ENCODE results near the gene DISC1. TPM values are rescaled to one million over a fixed set of nuclear protein-coding genes. Genes with fewer than 3 reads are reported as not detected.

Gene DISC1
- total and polyA plus RNA-seq, 2 of the 13 experiments (the other 11 are each of a cell fraction or from before 2014, with no cell fraction given), result 4.2 to 4.6 TPM

GRCh38 chr1:231612393-231613089 lies 14.0 kb upstream of the DISC1 start (continued):
- TF ChIP-seq E2F2 (CRISPR knock-in tag; IDR thresholded peaks at IDR 0.05; ENCODE audit: borderline replicate concordance), result no peak

- no peak for FAIRE-seq
- POLR2A ChIA-PET, result no interaction called here
- no peak for DNase-seq (ENCODE audit: low spot score)
- Histone ChIP-seq H3K9me3 (ENCODE audit: low read length) (no peaks in the 10 kb centered on the region), H3K4me2 (ENCODE audit: low read depth, low read length) (no peak overlapping the region), H3K36me3 (replicated peaks in 1 of 2; ENCODE audit: control insufficient read depth in 1 of 2, insufficient read depth in 2 of 2, low read length in 2 of 2) (no peaks in the 10 kb centered on the region), H3K4me1 (ENCODE audit: insufficient read depth, low read length) (peaks cover 11% of the 10 kb centered on the region), H3K4me3 (replicated peaks in 1 of 3; ENCODE audit: insufficient read depth in 1 of 3, low read depth in 2 of 3, low read length in 3 of 3) (no peak overlapping the region), H4K20me1 (ENCODE audit: insufficient read depth, low read length) (no peaks in the 10 kb centered on the region), H3K9ac (ENCODE audit: insufficient read depth, low read depth, low read length) (no peak overlapping the region), H3K27ac (ENCODE audit: extremely low read length, insufficient read depth, low read length) (no peak overlapping the region), H2AFZ (ENCODE audit: low read length) (no peak overlapping the region), H3K27me3 (ENCODE audit: control insufficient read depth in 1 of 2, insufficient read depth in 2 of 2, low read length in 2 of 2) (no peaks in the 10 kb centered on the region; a peak in 1 of 5 replicates), H3K79me2 (ENCODE audit: insufficient read depth, low read length) (no peaks in the 10 kb centered on the region)
- peak; percentile 18; the same call in 1 of the 2 replicates for TF ChIP-seq ATF7 (IDR thresholded peaks at IDR 0.05)
- TF ChIP-seq ATF7 (CRISPR knock-in tag; IDR thresholded peaks at IDR 0.05), result no peak
- no peak for TF ChIP-seq ZNF414 (CRISPR knock-in tag; IDR thresholded peaks at IDR 0.05)
- no peak for ATAC-seq
- WGBS (ENCODE audit: low lambda C conversion rate), result 6% methylated on average over 7 of the region's 7 CpGs
- CTCF ChIA-PET (ENCODE audit: low intra/inter-chr PET ratio, low total read pairs), result no interaction called here
- in situ Hi-C loops (cut with HindIII; ENCODE audit: extremely low pct_ligation_motif_present, low pct_unique_long_range_greater_than_20kb), result no loop called here
- no TSS peak for BruUV-seq (replicated peaks)
- intact Hi-C loops (cut with micrococcal nuclease; ENCODE audit: unreplicated experiment), result no loop called here
These were observed 12.9 kb upstream of the DISC1 start for GRCh38 chr1:231613419-231614349.
